ENCODE data around the gene KLHDC7B.

The KLHDC7B gene

GRCh38 chr22:50546326-50547262 lies 895 bp downstream of the KLHDC7B start:
- no peak overlapping the region for H3K4me3 ChIP-seq (ENCODE audit: low read length, poor library complexity, severe bottlenecking)
- peak overlapping the region; percentile 75 for H3K4me2 ChIP-seq (ENCODE audit: low read depth, low read length, poor library complexity, severe bottlenecking)
- H2AFZ ChIP-seq (ENCODE audit: low read length), result no peak overlapping the region
- no peaks in the 10 kb centered on the region for H3K9me2 ChIP-seq (replicated peaks; ENCODE audit: low read depth, low read length)
- no peaks in the 10 kb centered on the region for H4K20me1 ChIP-seq (ENCODE audit: insufficient read depth, low read length, poor library complexity, severe bottlenecking)
- H3K79me2 ChIP-seq (ENCODE audit: insufficient read depth, low read length), result peaks cover 6% of the 10 kb centered on the region; the same call in 1 of the 2 replicates
- no peaks in the 10 kb centered on the region for H3K9me3 ChIP-seq (ENCODE audit: insufficient read depth, low read depth, low read length)
- no peaks in the 10 kb centered on the region for H3F3A ChIP-seq (ENCODE audit: low read depth)
- peak overlapping the region; percentile 46 for H3K9ac ChIP-seq (ENCODE audit: low read depth, low read length, poor library complexity, severe bottlenecking)
- no peaks in the 10 kb centered on the region for H3K36me3 ChIP-seq (ENCODE audit: insufficient read depth, low read length)
- TF ChIP-seq CTCF (conservative IDR thresholded peaks at IDR 0.05; ENCODE audit: low read length), result no peak
- no peak for TF ChIP-seq EZH2phosphoT487 (IDR thresholded peaks at IDR 0.05; ENCODE audit: borderline replicate concordance)
- no peaks in the 10 kb centered on the region for H3K27me3 ChIP-seq (ENCODE audit: insufficient read depth, low read length, poor library complexity, severe bottlenecking)
- peaks cover 31% of the 10 kb centered on the region for H3K4me1 ChIP-seq (ENCODE audit: insufficient read depth, low read length, poor library complexity, severe bottlenecking)

GRCh38 chr22:50547263-50547985 lies 1.7 kb downstream of the KLHDC7B start:
- Histone ChIP-seq H3K27me3 (ENCODE audit: insufficient read depth, low read length, poor library complexity, severe bottlenecking) (no peaks in the 10 kb centered on the region), H3K36me3 (ENCODE audit: insufficient read depth, low read length) (no peaks in the 10 kb centered on the region), H2AFZ (ENCODE audit: low read length) (no peak overlapping the region), H3K79me2 (ENCODE audit: insufficient read depth, low read length) (peaks cover 6% of the 10 kb centered on the region; the same call in 1 of the 2 replicates), H3K4me1 (ENCODE audit: insufficient read depth, low read length, poor library complexity, severe bottlenecking) (peaks cover 31% of the 10 kb centered on the region), H3K9me2 (replicated peaks; ENCODE audit: low read depth, low read length) (no peaks in the 10 kb centered on the region), H3K4me3 (ENCODE audit: low read length, poor library complexity, severe bottlenecking) (no peak overlapping the region), H4K20me1 (ENCODE audit: insufficient read depth, low read length, poor library complexity, severe bottlenecking) (no peaks in the 10 kb centered on the region), H3K9me3 (ENCODE audit: insufficient read depth, low read depth, low read length) (no peaks in the 10 kb centered on the region), H3F3A (ENCODE audit: low read depth) (no peaks in the 10 kb centered on the region), H3K9ac (ENCODE audit: low read depth, low read length, poor library complexity, severe bottlenecking) (no peak overlapping the region), H3K4me2 (ENCODE audit: low read depth, low read length, poor library complexity, severe bottlenecking) (no peak overlapping the region)
- TF ChIP-seq CTCF (conservative IDR thresholded peaks at IDR 0.05; ENCODE audit: low read length) (no peak), EZH2phosphoT487 (IDR thresholded peaks at IDR 0.05; ENCODE audit: borderline replicate concordance) (no peak)

GRCh38 chr22:50548040-50548920 lies 2.6 kb downstream of the KLHDC7B start:
- peak overlapping the region; percentile 77 for H3K9ac ChIP-seq (ENCODE audit: low read depth, low read length, poor library complexity, severe bottlenecking)
- no peaks in the 10 kb centered on the region for H3K9me2 ChIP-seq (replicated peaks; ENCODE audit: low read depth, low read length)
- H3K9me3 ChIP-seq (ENCODE audit: insufficient read depth, low read depth, low read length), result no peaks in the 10 kb centered on the region
- peak overlapping the region; percentile 85 for H2AFZ ChIP-seq (ENCODE audit: low read length)
- no peaks in the 10 kb centered on the region for H3F3A ChIP-seq (ENCODE audit: low read depth)
- H3K79me2 ChIP-seq (ENCODE audit: insufficient read depth, low read length), result peaks cover 6% of the 10 kb centered on the region; the same call in 1 of the 2 replicates
- no peaks in the 10 kb centered on the region for H4K20me1 ChIP-seq (ENCODE audit: insufficient read depth, low read length, poor library complexity, severe bottlenecking)
- peak overlapping the region; percentile 83 for H3K4me2 ChIP-seq (ENCODE audit: low read depth, low read length, poor library complexity, severe bottlenecking)
- TF ChIP-seq CTCF (conservative IDR thresholded peaks at IDR 0.05; ENCODE audit: low read length) (peak; percentile 25), EZH2phosphoT487 (IDR thresholded peaks at IDR 0.05; ENCODE audit: borderline replicate concordance) (no peak)
- no peaks in the 10 kb centered on the region for H3K36me3 ChIP-seq (ENCODE audit: insufficient read depth, low read length)
- peaks cover 31% of the 10 kb centered on the region for H3K4me1 ChIP-seq (ENCODE audit: insufficient read depth, low read length, poor library complexity, severe bottlenecking)
- H3K4me3 ChIP-seq (ENCODE audit: low read length, poor library complexity, severe bottlenecking), result peak overlapping the region; percentile 73
- no peaks in the 10 kb centered on the region for H3K27me3 ChIP-seq (ENCODE audit: insufficient read depth, low read length, poor library complexity, severe bottlenecking)

Measured in Loucy (cell line).